Mesangial cell (primary cell): ENCODE measurements around the gene MRAP. TPM values are rescaled to one million over a fixed set of nuclear protein-coding genes. Genes with fewer than 3 reads are reported as not detected.

Experiments used
- total RNA-seq: library from RNA; depleted of rRNA; stranded (reverse); fragments of >200 nt; gene quantifications from 2 replicates; pipeline ENCODE4 v1.2.3, GENCODE V29; 2015

Gene MRAP
- total RNA-seq = not detected in 2 replicates

GRCh38 chr21:32298658-32299081, at the start of gene MRAP:
Gene MRAP (plus strand): TSS chr21:32298855. CDS start chr21:32298972, 117 bp downstream.

GRCh38 chr21:32278518-32279376, 19.9 kb upstream of the MRAP start, which contains the start of gene MIS18A:
Gene MIS18A (minus strand): TSS chr21:32279049. CDS start chr21:32279014, 35 bp downstream.

Other genes starting within 250 kb of the MRAP start
- gene MIS18A, start 19.8 kb upstream of the MRAP start, total RNA-seq = 2.7 and 13.0 TPM in 2 replicates
- 18.3 and 18.4 TPM in 2 replicates for gene URB1, start 94.2 kb downstream of the MRAP start, total RNA-seq
- gene EVA1C, start 113.9 kb downstream of the MRAP start, total RNA-seq = 1.6 and 2.4 TPM in 2 replicates